MM.1S (cell line): Measurements from ENCODE around the gene PEX26.

ENCODE experiments used
- DNase-seq: peaks from one replicate; pipeline ENCODE4 v3.0.0-alpha.2; 2015
- H2AFZ ChIP-seq: fragments of 300-600 bp; sonication (generic); 2 replicates; pipeline ENCODE4 v1.6.0; 2016; ENCODE audit warnings: antibody characterized with exemption, low read length
- H3F3A ChIP-seq: fragments of 300-600 bp; sonication (generic); 2 replicates; pipeline ENCODE4 v1.6.1; 2016; ENCODE audit warnings: mild to moderate bottlenecking, antibody characterized with exemption, low read length, moderate library complexity, mixed read lengths; ENCODE audit not compliant: insufficient read depth
- H3K27ac ChIP-seq: fragments of 300-600 bp; sonication (generic); 2 replicates; pipeline ENCODE4 v1.5.1; 2016; ENCODE audit warnings: mild to moderate bottlenecking, low read length
- H3K27me3 ChIP-seq: fragments of 300-600 bp; sonication (generic); replicated peaks from 2 replicates; pipeline ENCODE4 v1.6.0; 2016; ENCODE audit warnings: low read length; ENCODE audit not compliant: insufficient read depth
- H3K36me3 ChIP-seq: fragments of 300-600 bp; sonication (generic); replicated peaks from 2 replicates; pipeline ENCODE4 v1.6.1; 2016; ENCODE audit warnings: mild to moderate bottlenecking, low read length, mixed read lengths; ENCODE audit not compliant: insufficient read depth
- H3K4me1 ChIP-seq: fragments of 300-600 bp; sonication (generic); 2 replicates; pipeline ENCODE4 v1.6.1; 2016; ENCODE audit warnings: low read length, mixed read lengths
- H3K4me2 ChIP-seq: fragments of 300-600 bp; sonication (generic); 2 replicates; pipeline ENCODE4 v1.6.0; 2016; ENCODE audit warnings: low read depth, low read length
- H3K4me3 ChIP-seq: fragments of 300-600 bp; sonication (generic); 2 replicates; pipeline ENCODE4 v1.5.1; 2016; ENCODE audit warnings: low read length, mixed read lengths
- H3K79me2 ChIP-seq: fragments of 300-600 bp; sonication (generic); 2 replicates; pipeline ENCODE4 v1.6.1; 2016; ENCODE audit warnings: mixed run types, low read length, mixed read lengths
- H3K9ac ChIP-seq: fragments of 300-600 bp; sonication (generic); 2 replicates; pipeline ENCODE4 v1.6.1; 2016; ENCODE audit warnings: low read length, mixed read lengths
- H3K9me2 ChIP-seq: fragments of 300-600 bp; sonication (generic); replicated peaks from 2 replicates; pipeline ENCODE4 v1.6.1; 2016; ENCODE audit warnings: mild to moderate bottlenecking, low read length, mixed read lengths; ENCODE audit not compliant: insufficient read depth
- H3K9me3 ChIP-seq: fragments of 300-600 bp; sonication (generic); replicated peaks from 2 replicates; pipeline ENCODE4 v1.6.1; 2016; ENCODE audit warnings: mild to moderate bottlenecking, low read length, mixed read lengths; ENCODE audit not compliant: insufficient read depth
- H4K20me1 ChIP-seq: fragments of 300-600 bp; sonication (generic); 2 replicates; pipeline ENCODE4 v1.6.1; 2016; ENCODE audit warnings: mild to moderate bottlenecking, low read length, moderate library complexity, mixed read lengths; ENCODE audit not compliant: insufficient read depth
- EZH2 ChIP-seq: fragments of 300-600 bp; sonication (generic); optimal IDR thresholded peaks from 2 replicates; pipeline ENCODE3; 2017; ENCODE audit warnings: low read depth, mild to moderate bottlenecking, antibody characterized with exemption, low read length, mixed read lengths
- EZH2phosphoT487 ChIP-seq: fragments of 300-600 bp; sonication (generic); IDR thresholded peaks from 2 replicates; pipeline ENCODE4 v1.6.1; 2018; ENCODE audit warnings: antibody characterized with exemption, low read length
- TF ChIP-seq, protein P1 (sequence below): fragments of 300-600 bp; sonication (generic); IDR thresholded peaks from 2 replicates; pipeline ENCODE4 v1.5.1; 2016; ENCODE audit warnings: antibody characterized with exemption, low read length, mixed read lengths

Gene PEX26

GRCh38 chr22:18108187-18108586 lies 30.4 kb downstream of the PEX26 start:
- TF ChIP-seq EZH2 = no peak
- TF ChIP-seq EZH2phosphoT487 = no peak
- TF ChIP-seq, protein P1, sequence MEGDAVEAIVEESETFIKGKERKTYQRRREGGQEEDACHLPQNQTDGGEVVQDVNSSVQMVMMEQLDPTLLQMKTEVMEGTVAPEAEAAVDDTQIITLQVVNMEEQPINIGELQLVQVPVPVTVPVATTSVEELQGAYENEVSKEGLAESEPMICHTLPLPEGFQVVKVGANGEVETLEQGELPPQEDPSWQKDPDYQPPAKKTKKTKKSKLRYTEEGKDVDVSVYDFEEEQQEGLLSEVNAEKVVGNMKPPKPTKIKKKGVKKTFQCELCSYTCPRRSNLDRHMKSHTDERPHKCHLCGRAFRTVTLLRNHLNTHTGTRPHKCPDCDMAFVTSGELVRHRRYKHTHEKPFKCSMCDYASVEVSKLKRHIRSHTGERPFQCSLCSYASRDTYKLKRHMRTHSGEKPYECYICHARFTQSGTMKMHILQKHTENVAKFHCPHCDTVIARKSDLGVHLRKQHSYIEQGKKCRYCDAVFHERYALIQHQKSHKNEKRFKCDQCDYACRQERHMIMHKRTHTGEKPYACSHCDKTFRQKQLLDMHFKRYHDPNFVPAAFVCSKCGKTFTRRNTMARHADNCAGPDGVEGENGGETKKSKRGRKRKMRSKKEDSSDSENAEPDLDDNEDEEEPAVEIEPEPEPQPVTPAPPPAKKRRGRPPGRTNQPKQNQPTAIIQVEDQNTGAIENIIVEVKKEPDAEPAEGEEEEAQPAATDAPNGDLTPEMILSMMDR = no peak
- H4K20me1 ChIP-seq = no peaks in the 10 kb centered on the region
- H3K79me2 ChIP-seq = no peaks in the 10 kb centered on the region
- no peaks in the 10 kb centered on the region for H3K4me1 ChIP-seq
- H2AFZ ChIP-seq = no peak overlapping the region
- H3K27me3 ChIP-seq = no peaks in the 10 kb centered on the region
- no peaks in the 10 kb centered on the region for H3K9me2 ChIP-seq
- no peak for DNase-seq
- no peaks in the 10 kb centered on the region for H3K36me3 ChIP-seq
- no peak overlapping the region for H3K4me2 ChIP-seq
- H3F3A ChIP-seq = no peaks in the 10 kb centered on the region
- no peaks in the 10 kb centered on the region for H3K9me3 ChIP-seq
- H3K9ac ChIP-seq = no peak overlapping the region
- H3K27ac ChIP-seq = no peak overlapping the region
- no peak overlapping the region for H3K4me3 ChIP-seq

DNA sequence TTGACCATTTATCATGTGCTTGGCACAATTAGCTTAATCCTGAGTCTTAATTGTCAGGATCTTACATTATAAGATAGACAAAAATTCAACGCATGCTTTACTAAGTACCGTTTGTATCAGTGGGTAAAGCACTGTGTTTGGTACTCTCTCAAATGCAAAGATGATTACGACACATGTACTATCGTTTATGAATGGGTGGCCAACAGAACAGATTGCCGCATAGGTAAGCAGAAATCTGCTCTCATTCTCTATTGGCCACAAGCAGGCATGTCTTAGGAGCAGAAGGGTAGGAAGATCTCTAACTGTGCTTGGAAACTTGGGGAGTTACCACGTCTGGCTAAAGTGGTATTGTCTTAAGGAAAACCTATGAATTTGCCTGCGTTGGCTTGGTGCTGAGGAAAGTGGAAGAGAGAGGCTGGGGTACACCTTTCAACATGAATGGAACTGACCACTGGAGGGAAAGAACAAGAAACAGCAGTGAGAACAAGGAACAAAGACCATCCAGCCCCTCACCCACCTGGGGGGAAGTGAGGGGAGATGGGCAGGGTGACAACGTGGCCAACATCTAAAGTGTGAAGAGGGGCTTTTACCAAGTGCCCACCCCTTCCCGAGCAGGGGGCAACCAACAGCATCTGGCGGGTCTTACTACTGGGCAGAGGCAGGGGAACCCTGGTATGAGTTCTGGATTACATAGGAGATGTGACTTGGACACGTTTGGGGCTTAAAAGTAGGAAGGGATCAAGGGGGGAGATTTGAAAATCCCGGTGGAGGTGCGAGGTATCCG lies 31.8 kb downstream of the PEX26 start:
- Histone ChIP-seq H3K4me1 (0 out of 2 replicates have a peak, but pooled peaks cover 5% of the 10 kb centered on the region), H3K4me2 (no peak overlapping the region), H3K9me2 (no peaks in the 10 kb centered on the region), H3K9ac (no peak overlapping the region), H3F3A (no peaks in the 10 kb centered on the region), H4K20me1 (no peaks in the 10 kb centered on the region), H3K27me3 (no peaks in the 10 kb centered on the region), H3K9me3 (no peaks in the 10 kb centered on the region), H3K36me3 (no peaks in the 10 kb centered on the region), H3K79me2 (no peaks in the 10 kb centered on the region), H3K27ac (no peak overlapping the region), H3K4me3 (no peak overlapping the region), H2AFZ (no peak overlapping the region)
- TF ChIP-seq EZH2 (no peak), EZH2phosphoT487 (no peak)
- TF ChIP-seq, protein P1 = no peak
- DNase-seq = no peak

- no peak within 1 kb of the TSS for H2AFZ ChIP-seq
- H3K27ac ChIP-seq = no peak within 1 kb of the TSS
- no peak for DNase-seq
- 0 out of 2 replicates have a peak, but pooled peaks cover 5% of the 10 kb centered on the region for H3K4me1 ChIP-seq
- no peaks in the 10 kb centered on the region for H3K27me3 ChIP-seq
- H3K4me2 ChIP-seq = no peak within 1 kb of the TSS
- H3K79me2 ChIP-seq = no peaks in the 10 kb centered on the region
- no peaks in the 10 kb centered on the region for H3K36me3 ChIP-seq
- no peaks in the 10 kb centered on the region for H3K9me3 ChIP-seq
- H3F3A ChIP-seq = no peaks in the 10 kb centered on the region
- TF ChIP-seq, protein P1 = no peak
- TF ChIP-seq EZH2 (no peak), EZH2phosphoT487 (no peak)
- no peaks in the 10 kb centered on the region for H3K9me2 ChIP-seq
- no peak within 1 kb of the TSS for H3K4me3 ChIP-seq
- H3K9ac ChIP-seq = no peak within 1 kb of the TSS
- no peaks in the 10 kb centered on the region for H4K20me1 ChIP-seq
Observed at GRCh38 chr22:18110194-18110953, 32.6 kb downstream of the PEX26 start, which contains the start of gene TUBA8. TSS of gene TUBA8 (plus strand) at chr22:18110809. CDS start at chr22:18110866, 57 bp downstream.
